Neuronal stem cell (in vitro differentiated cells): Measurements from ENCODE around the gene CSHL1.

Source experiments
- DNase-seq: peaks from one replicate; pipeline ENCODE4 v3.0.0-alpha.2; 2013; ENCODE audit warnings: low spot score
- H2AFZ ChIP-seq: one replicate; pipeline ENCODE4 v1.6.1; 2013; ENCODE audit warnings: mild to moderate bottlenecking, low read length, inconsistent platforms
- H2AK5ac ChIP-seq: 2 replicates; pipeline ENCODE4 v1.6.1; 2013; ENCODE audit warnings: low read depth, mild to moderate bottlenecking, inconsistent platforms, low read length, moderate library complexity, mixed read lengths
- H2BK120ac ChIP-seq: 2 replicates; pipeline ENCODE4 v1.6.1; 2013; ENCODE audit warnings: low read depth, mild to moderate bottlenecking, inconsistent platforms, low read length, moderate library complexity, mixed read lengths
- H2BK12ac ChIP-seq: one replicate; pipeline ENCODE4 v1.6.1; 2013; ENCODE audit warnings: low read length, inconsistent platforms
- H2BK15ac ChIP-seq: 2 replicates; pipeline ENCODE4 v1.6.1; 2013; ENCODE audit warnings: mild to moderate bottlenecking, low read length, inconsistent platforms, mixed read lengths
- H2BK5ac ChIP-seq: one replicate; pipeline ENCODE4 v1.6.1; 2013; ENCODE audit warnings: inconsistent platforms, mild to moderate bottlenecking, low read length, moderate library complexity
- H3K14ac ChIP-seq: one replicate; pipeline ENCODE4 v1.6.1; 2013; ENCODE audit warnings: low read length, inconsistent platforms
- H3K18ac ChIP-seq: 2 replicates; pipeline ENCODE4 v1.6.1; 2013; ENCODE audit warnings: low read length, inconsistent platforms
- H3K23ac ChIP-seq: 2 replicates; pipeline ENCODE4 v1.6.1; 2013; ENCODE audit warnings: low read depth, mild to moderate bottlenecking, mixed read lengths, low read length, inconsistent platforms; ENCODE audit not compliant: poor library complexity
- H3K27ac ChIP-seq: replicated peaks from 3 replicates; pipeline ENCODE4 v1.5.1; 2013; ENCODE audit warnings: low read length, inconsistent platforms
- H3K27me3 ChIP-seq, 3 experiments: 2 replicates each; pipeline ENCODE4 v1.6.1; 2013; ENCODE audit warnings: low read length in 3 of 3, mild to moderate bottlenecking in 2 of 3, inconsistent platforms in 1 of 3, low read depth in 1 of 3, mixed read lengths in 1 of 3, moderate library complexity in 1 of 3; ENCODE audit not compliant: control insufficient read depth in 3 of 3, insufficient read depth in 3 of 3
- H3K36me3 ChIP-seq, 2 donors: replicated peaks in 1 of 2; 2 replicates each; pipeline ENCODE4 v1.6.1; 2013; ENCODE audit warnings: low read length in 2 of 2; ENCODE audit not compliant: control insufficient read depth in 2 of 2, insufficient read depth in 2 of 2
- H3K4ac ChIP-seq: 2 replicates; pipeline ENCODE4 v1.6.1; 2013; ENCODE audit warnings: inconsistent platforms, mild to moderate bottlenecking, low read length, moderate library complexity
- H3K4me1 ChIP-seq, 2 donors: 1 replicate in 1 of 2; 2 replicates in 1 of 2; pipeline ENCODE4 v1.6.1; 2013; ENCODE audit warnings: low read length in 2 of 2, low read depth in 1 of 2; ENCODE audit not compliant: control insufficient read depth in 2 of 2, insufficient read depth in 1 of 2
- H3K4me2 ChIP-seq: one replicate; pipeline ENCODE4 v1.6.1; 2013; ENCODE audit warnings: mild to moderate bottlenecking, low read length, inconsistent platforms; ENCODE audit not compliant: insufficient read depth, poor library complexity, severe bottlenecking
- H3K4me3 ChIP-seq, 2 donors: 2 replicates each; pipeline ENCODE4 v1.5.1; 2013; ENCODE audit warnings: low read length in 2 of 2, mild to moderate bottlenecking in 2 of 2, inconsistent platforms in 1 of 2, moderate library complexity in 1 of 2
- H3K79me1 ChIP-seq: one replicate; pipeline ENCODE4 v1.6.1; 2013; ENCODE audit warnings: low read depth, mild to moderate bottlenecking, inconsistent platforms, low read length, moderate library complexity
- H3K9ac ChIP-seq: one replicate; pipeline ENCODE4 v1.6.1; 2013; ENCODE audit warnings: mild to moderate bottlenecking, low read depth, low read length, inconsistent platforms; ENCODE audit not compliant: poor library complexity
- H3K9me3 ChIP-seq, 2 donors: replicated peaks in 1 of 2; 2 replicates each; pipeline versions ENCODE3 to v1.6.1; 2013; ENCODE audit warnings: low read length in 2 of 2, mild to moderate bottlenecking in 2 of 2, inconsistent platforms in 1 of 2, low read depth in 1 of 2, mixed read lengths in 1 of 2, moderate library complexity in 1 of 2; ENCODE audit not compliant: control insufficient read depth in 2 of 2, insufficient read depth in 1 of 2
- H4K8ac ChIP-seq: one replicate; pipeline ENCODE4 v1.6.1; 2013; ENCODE audit warnings: low read depth, mild to moderate bottlenecking, inconsistent platforms, low read length, moderate library complexity
- H4K91ac ChIP-seq: one replicate; pipeline ENCODE4 v1.6.1; 2013; ENCODE audit warnings: low read length, low read depth, mild to moderate bottlenecking, inconsistent platforms; ENCODE audit not compliant: poor library complexity
- WGBS, 2 donors: extraction: QIAGEN DNeasy Blood & Tissue Kit; methylation state at CpG; one replicate each; pipeline ENCODE4 v1.1.7; 2013; ENCODE audit warnings: missing lambda C conversion rate in 2 of 2, mixed read lengths in 1 of 2; ENCODE audit not compliant: insufficient read length in 2 of 2, insufficient replicate concordance in 1 of 2; ENCODE audit errors: extremely low coverage in 2 of 2; 5-methylcytosine and 5-hydroxymethylcytosine counted together

Gene CSHL1

GRCh38 chr17:63928966-63929695, 18.1 kb upstream of the CSHL1 start:
- H3K18ac ChIP-seq = peak overlapping the region; percentile 85
- H3K4me2 ChIP-seq = no peak overlapping the region
- no peak overlapping the region for H3K4ac ChIP-seq
- peak overlapping the region; percentile 75 for H2AK5ac ChIP-seq
- no peaks in the 10 kb centered on the region for H3K36me3 ChIP-seq
- no peak overlapping the region for H3K4me3 ChIP-seq
- H2AFZ ChIP-seq = peak overlapping the region; percentile 10
- peak overlapping the region; percentile 56 for H3K14ac ChIP-seq
- DNase-seq = no peak
- no peaks in the 10 kb centered on the region for H3K9me3 ChIP-seq
- H2BK12ac ChIP-seq = peak overlapping the region; percentile 81
- peaks cover 2 to 10% of the 10 kb centered on the region in 2 donors for H3K4me1 ChIP-seq
- H2BK120ac ChIP-seq = no peak overlapping the region
- H3K9ac ChIP-seq = no peak overlapping the region
- H4K91ac ChIP-seq = no peak overlapping the region
- no peak overlapping the region for H4K8ac ChIP-seq
- peak overlapping the region; percentile 10 for H2BK15ac ChIP-seq
- H3K79me1 ChIP-seq = no peaks in the 10 kb centered on the region
- H3K27me3 ChIP-seq = peaks cover 0 to 4% (median 0%) of the 10 kb centered on the region in 3 experiments
- peak overlapping the region; percentile 12 for H3K23ac ChIP-seq
- H2BK5ac ChIP-seq = no peak overlapping the region
- no peak overlapping the region for H3K27ac ChIP-seq
- no CpG with 5 or more reads among the region's 10 CpGs for WGBS, 2 donors

- Histone ChIP-seq H3K4me3 (no peak overlapping the region), H3K23ac (no peak overlapping the region), H3K4me2 (no peak overlapping the region), H2BK12ac (no peak overlapping the region), H3K27me3 (peaks cover 0 to 4% (median 0%) of the 10 kb centered on the region in 3 experiments), H3K9me3 (no peaks in the 10 kb centered on the region), H3K9ac (no peak overlapping the region), H3K4ac (no peak overlapping the region), H2BK5ac (no peak overlapping the region), H2AK5ac (no peak overlapping the region), H4K91ac (no peak overlapping the region), H2BK120ac (no peak overlapping the region), H3K18ac (peak overlapping the region; percentile 71), H3K36me3 (no peaks in the 10 kb centered on the region), H4K8ac (no peak overlapping the region), H2BK15ac (no peak overlapping the region), H3K27ac (no peak overlapping the region), H3K14ac (no peak overlapping the region), H3K79me1 (no peaks in the 10 kb centered on the region), H2AFZ (no peak overlapping the region), H3K4me1 (peaks cover 2 to 10% of the 10 kb centered on the region in 2 donors)
- no peak for DNase-seq
- WGBS, 2 donors = no CpG with 5 or more reads among the region's 10 CpGs
Observed at GRCh38 chr17:63928172-63928666, 17.2 kb upstream of the CSHL1 start.

GRCh38 chr17:63927464-63928171, 16.6 kb upstream of the CSHL1 start:
- DNase-seq = no peak
- H2BK15ac ChIP-seq = no peak overlapping the region
- no peak overlapping the region for H3K4me3 ChIP-seq
- H3K4me2 ChIP-seq = no peak overlapping the region
- no peak overlapping the region for H3K9ac ChIP-seq
- peak overlapping the region; percentile 28 for H3K18ac ChIP-seq
- no peaks in the 10 kb centered on the region for H3K79me1 ChIP-seq
- no peak overlapping the region for H2BK12ac ChIP-seq
- H3K4ac ChIP-seq = no peak overlapping the region
- H2BK5ac ChIP-seq = no peak overlapping the region
- no peak overlapping the region for H4K8ac ChIP-seq
- no peak overlapping the region for H4K91ac ChIP-seq
- H3K27ac ChIP-seq = no peak overlapping the region
- no peak overlapping the region for H2AK5ac ChIP-seq
- WGBS, 2 donors = no CpG with 5 or more reads among the region's 8 CpGs
- peaks cover 0 to 4% (median 0%) of the 10 kb centered on the region in 3 experiments for H3K27me3 ChIP-seq
- no peak overlapping the region for H3K23ac ChIP-seq
- peaks cover 2 to 10% of the 10 kb centered on the region in 2 donors for H3K4me1 ChIP-seq
- H2AFZ ChIP-seq = no peak overlapping the region
- H2BK120ac ChIP-seq = peak overlapping the region; percentile 91
- H3K36me3 ChIP-seq = no peaks in the 10 kb centered on the region
- no peaks in the 10 kb centered on the region for H3K9me3 ChIP-seq
- no peak overlapping the region for H3K14ac ChIP-seq

DNA sequence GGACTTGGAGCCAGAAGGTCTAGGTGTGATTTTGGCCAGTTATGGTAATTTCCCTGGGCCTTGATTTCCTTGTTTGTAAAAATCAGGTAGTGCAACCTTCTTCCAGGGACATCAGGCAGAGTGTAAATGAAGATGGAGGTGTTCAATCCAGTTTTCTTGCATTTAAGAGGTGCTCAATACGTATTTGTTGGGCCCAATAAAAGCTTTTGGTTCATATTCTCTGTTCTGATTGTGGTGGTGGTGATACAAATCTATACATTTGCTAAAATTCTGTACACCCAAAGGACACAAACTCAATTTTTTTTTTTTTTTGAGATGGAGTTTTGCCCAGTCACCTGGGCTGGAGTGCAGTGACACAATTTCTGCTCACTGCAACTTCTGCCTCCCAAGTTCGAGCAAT, 15.1 kb upstream of the CSHL1 start:
- H3K23ac ChIP-seq = no peak overlapping the region
- H2AFZ ChIP-seq = no peak overlapping the region
- no peak overlapping the region for H3K9ac ChIP-seq
- H2BK5ac ChIP-seq = no peak overlapping the region
- H3K36me3 ChIP-seq = no peaks in the 10 kb centered on the region
- H2BK12ac ChIP-seq = no peak overlapping the region
- no peak overlapping the region for H3K4me3 ChIP-seq
- no peak overlapping the region for H3K27ac ChIP-seq
- no CpG with 5 or more reads among the region's 2 CpGs for WGBS, 2 donors
- no peak overlapping the region for H3K4me2 ChIP-seq
- no peak overlapping the region for H3K18ac ChIP-seq
- no peak overlapping the region for H2AK5ac ChIP-seq
- peaks cover 0 to 7% of the 10 kb centered on the region in 2 donors for H3K4me1 ChIP-seq
- no peak overlapping the region for H3K4ac ChIP-seq
- H3K14ac ChIP-seq = no peak overlapping the region
- H4K91ac ChIP-seq = no peak overlapping the region
- H4K8ac ChIP-seq = no peak overlapping the region
- DNase-seq = no peak
- H2BK120ac ChIP-seq = no peak overlapping the region
- H3K27me3 ChIP-seq = peaks cover 0 to 4% (median 0%) of the 10 kb centered on the region in 3 experiments
- no peaks in the 10 kb centered on the region for H3K79me1 ChIP-seq
- H2BK15ac ChIP-seq = no peak overlapping the region
- no peaks in the 10 kb centered on the region for H3K9me3 ChIP-seq
